CD14-positive monocyte (primary cell): ENCODE results near the gene TRAIP. TPM values are rescaled to one million over a fixed set of nuclear protein-coding genes. Genes with fewer than 3 reads are reported as not detected.

Experiments
- DNase-seq, 3 donors: peaks; one replicate each; pipeline ENCODE4 v3.0.0-alpha.2; 2011 to 2022
- H2AFZ ChIP-seq: 2 replicates; pipeline ENCODE4 v1.6.0; 2012; ENCODE audit warnings: mild to moderate bottlenecking, low read depth, low read length, inconsistent platforms; ENCODE audit not compliant: insufficient read depth, poor library complexity, severe bottlenecking
- H3K27ac ChIP-seq, 2 donors: 1 replicate in 1 of 2; 2 replicates in 1 of 2; pipeline ENCODE4 v1.5.1; 2012 to 2013; ENCODE audit warnings: low read length in 2 of 2, control low read depth in 1 of 2, inconsistent platforms in 1 of 2, low read depth in 1 of 2, mild to moderate bottlenecking in 1 of 2
- H3K27me3 ChIP-seq, 2 donors: one replicate each; pipeline versions ENCODE4 v1.6.0 to v1.6.1; 2011 to 2013; ENCODE audit warnings: low read length in 2 of 2; ENCODE audit not compliant: control insufficient read depth in 2 of 2, insufficient read depth in 2 of 2
- H3K36me3 ChIP-seq, 2 donors: replicated peaks in 1 of 2; 1 replicate in 1 of 2; 2 replicates in 1 of 2; pipeline versions ENCODE4 v1.5.1 to v1.6.1; 2012 to 2013; ENCODE audit warnings: low read length in 2 of 2, control low read depth in 1 of 2, inconsistent platforms in 1 of 2, mild to moderate bottlenecking in 1 of 2; ENCODE audit not compliant: insufficient read depth in 2 of 2, control insufficient read depth in 1 of 2
- H3K4me1 ChIP-seq, 2 donors: 1 replicate in 1 of 2; 2 replicates in 1 of 2; pipeline versions ENCODE4 v1.5.1 to v1.6.1; 2012 to 2013; ENCODE audit warnings: low read length in 2 of 2, control low read depth in 1 of 2, inconsistent platforms in 1 of 2, mild to moderate bottlenecking in 1 of 2, moderate library complexity in 1 of 2; ENCODE audit not compliant: insufficient read depth in 2 of 2, control insufficient read depth in 1 of 2
- H3K4me2 ChIP-seq: replicated peaks from 2 replicates; pipeline ENCODE3; 2012; ENCODE audit warnings: low read length, moderate library complexity, mild to moderate bottlenecking; ENCODE audit not compliant: poor library complexity, severe bottlenecking; ENCODE audit errors: extremely low read depth
- H3K4me3 ChIP-seq, 3 experiments: fragments of 200-600 bp in 1 of 3; sonication (generic) in 1 of 3; replicated peaks in 1 of 3; 1 replicate in 2 of 3; 2 replicates in 1 of 3; pipeline ENCODE4 v1.5.1; 2011 to 2013; ENCODE audit warnings: low read length in 3 of 3, mild to moderate bottlenecking in 3 of 3, control low read depth in 2 of 3, low read depth in 2 of 3, inconsistent platforms in 1 of 3, moderate library complexity in 1 of 3
- H3K79me2 ChIP-seq: 2 replicates; pipeline ENCODE4 v1.6.0; 2012; ENCODE audit warnings: mild to moderate bottlenecking, control low read depth, inconsistent platforms, low read length, moderate library complexity; ENCODE audit not compliant: insufficient read depth
- H3K9ac ChIP-seq: 2 replicates; pipeline ENCODE4 v1.6.0; 2017; ENCODE audit warnings: low read length, mild to moderate bottlenecking; ENCODE audit not compliant: insufficient read depth, poor library complexity, severe bottlenecking
- H3K9me3 ChIP-seq, 2 donors: replicated peaks in 1 of 2; 1 replicate in 1 of 2; 2 replicates in 1 of 2; pipeline versions ENCODE4 v1.5.1 to v1.6.1; 2012 to 2013; ENCODE audit warnings: low read length in 2 of 2, control low read depth in 1 of 2; ENCODE audit not compliant: control insufficient read depth in 1 of 2, insufficient read depth in 1 of 2
- H4K20me1 ChIP-seq: 2 replicates; pipeline ENCODE4 v1.6.0; 2012; ENCODE audit warnings: mild to moderate bottlenecking, low read length, control low read depth, moderate library complexity; ENCODE audit not compliant: insufficient read depth
- H3K27ac Mint-ChIP-seq, 7 donors: one replicate each; pipeline ENCODE4 v1.8.0; 2020; ENCODE audit warnings: mild to moderate bottlenecking in 7 of 7, mixed read lengths in 7 of 7, moderate library complexity in 6 of 7, inconsistent platforms in 2 of 7
- H3K27me3 Mint-ChIP-seq, 3 donors: one replicate each; pipeline ENCODE4 v1.8.0; 2021 to 2022; ENCODE audit warnings: low read depth in 3 of 3, mild to moderate bottlenecking in 3 of 3, mixed read lengths in 3 of 3, moderate library complexity in 3 of 3, inconsistent platforms in 1 of 3
- H3K36me3 Mint-ChIP-seq, 2 donors: one replicate each; pipeline ENCODE4 v1.8.0; 2020; ENCODE audit warnings: mixed read lengths in 2 of 2, inconsistent platforms in 1 of 2, mild to moderate bottlenecking in 1 of 2
- H3K4me1 Mint-ChIP-seq: one replicate; pipeline ENCODE4 v1.8.0; 2020; ENCODE audit warnings: mild to moderate bottlenecking, mixed read lengths
- H3K4me3 Mint-ChIP-seq, 2 donors: one replicate each; pipeline ENCODE4 v1.8.0; 2020; ENCODE audit warnings: mild to moderate bottlenecking in 2 of 2, mixed read lengths in 2 of 2, moderate library complexity in 1 of 2
- H3K9me3 Mint-ChIP-seq, 7 donors: one replicate each; pipeline ENCODE4 v1.8.0; 2020 to 2022; ENCODE audit warnings: mixed read lengths in 7 of 7, mild to moderate bottlenecking in 6 of 7, moderate library complexity in 6 of 7, inconsistent platforms in 2 of 7
- CTCF ChIP-seq: fragments of 200-600 bp; IDR thresholded peaks from one replicate; pipeline ENCODE4 v1.8.0; 2022; ENCODE audit warnings: antibody characterized with exemption, mild to moderate bottlenecking
- WGBS: methylation state at CpG from one replicate; pipeline ENCODE4 v1.1.5; 2013; ENCODE audit warnings: missing lambda C conversion rate; ENCODE audit not compliant: insufficient coverage; 5-methylcytosine and 5-hydroxymethylcytosine counted together
- intact Hi-C, 2 donors: fragments of 100-400 bp; cut with micrococcal nuclease; formaldehyde crosslinking; loops; one replicate each; pipeline versions ENCODE4 v1.15.0 to v1.15.1; 2023
- polyA plus RNA-seq, 3 donors: library from polyadenylated mRNA; depleted of rRNA in 1 of 3; unstranded in 2 of 3; stranded (reverse) in 1 of 3; fragments of 300-500 nt in 2 of 3; fragments of >200 nt in 1 of 3; fragmentation: Illumina TruSeq in 2 of 3; gene quantifications; 1 replicate in 2 of 3; 2 replicates in 1 of 3; pipeline ENCODE4 v1.2.3, GENCODE V29; 2012 to 2021

Gene TRAIP
- polyA plus RNA-seq, 3 donors: 0.68 to 1.1 (median 0.95) TPM

GRCh38 chr3:49794926-49795905, 61.1 kb downstream of the TRAIP start:
- Mint-ChIP-seq H3K27me3 (peaks cover 0 to 4% (median 2%) of the 10 kb centered on the region in 3 donors), H3K27ac (peak overlapping the region in 1 of 7 donors; percentile 31), H3K4me1 (peaks cover 8% of the 10 kb centered on the region), H3K36me3 (no peaks in the 10 kb centered on the region), H3K4me3 (no peak overlapping the region), H3K9me3 (peaks cover 0 to 4% (median 0%) of the 10 kb centered on the region in 7 donors)
- no peak for DNase-seq
- intact Hi-C loops: no loop called here
- H3K9ac ChIP-seq: no peak overlapping the region
- no peaks in the 10 kb centered on the region for H3K27me3 ChIP-seq
- TF ChIP-seq CTCF: no peak
- WGBS: 97% methylated on average over 19 of the region's 24 CpGs
- H3K4me3 ChIP-seq: no peak overlapping the region
- H3K9me3 ChIP-seq: no peaks in the 10 kb centered on the region
- no peaks in the 10 kb centered on the region for H3K4me1 ChIP-seq
- no peak overlapping the region for H3K4me2 ChIP-seq
- no peaks in the 10 kb centered on the region for H3K36me3 ChIP-seq
- H3K79me2 ChIP-seq: no peaks in the 10 kb centered on the region
- no peak overlapping the region for H3K27ac ChIP-seq
- H2AFZ ChIP-seq: no peak overlapping the region
- H4K20me1 ChIP-seq: no peaks in the 10 kb centered on the region

GRCh38 chr3:49794431-49794830, 61.9 kb downstream of the TRAIP start:
- TF ChIP-seq CTCF: no peak
- no peak for DNase-seq
- Histone ChIP-seq H2AFZ (no peak overlapping the region), H3K4me1 (no peaks in the 10 kb centered on the region), H3K27ac (no peak overlapping the region), H3K27me3 (no peaks in the 10 kb centered on the region), H3K4me3 (no peak overlapping the region), H3K79me2 (no peaks in the 10 kb centered on the region), H4K20me1 (no peaks in the 10 kb centered on the region), H3K36me3 (no peaks in the 10 kb centered on the region), H3K9me3 (no peaks in the 10 kb centered on the region), H3K9ac (no peak overlapping the region), H3K4me2 (no peak overlapping the region)
- intact Hi-C loops: no loop called here
- no peaks in the 10 kb centered on the region for H3K36me3 Mint-ChIP-seq
- peaks cover 12% of the 10 kb centered on the region for H3K4me1 Mint-ChIP-seq
- peaks cover 0 to 4% (median 0%) of the 10 kb centered on the region in 7 donors for H3K9me3 Mint-ChIP-seq
- H3K4me3 Mint-ChIP-seq: no peak overlapping the region
- peaks cover 0 to 5% (median 3%) of the 10 kb centered on the region in 3 donors for H3K27me3 Mint-ChIP-seq
- WGBS: 83% methylated on average over 4 of the region's 4 CpGs
- H3K27ac Mint-ChIP-seq: no peak overlapping the region
